ENCODE results near the gene MYOCD.

DNA sequence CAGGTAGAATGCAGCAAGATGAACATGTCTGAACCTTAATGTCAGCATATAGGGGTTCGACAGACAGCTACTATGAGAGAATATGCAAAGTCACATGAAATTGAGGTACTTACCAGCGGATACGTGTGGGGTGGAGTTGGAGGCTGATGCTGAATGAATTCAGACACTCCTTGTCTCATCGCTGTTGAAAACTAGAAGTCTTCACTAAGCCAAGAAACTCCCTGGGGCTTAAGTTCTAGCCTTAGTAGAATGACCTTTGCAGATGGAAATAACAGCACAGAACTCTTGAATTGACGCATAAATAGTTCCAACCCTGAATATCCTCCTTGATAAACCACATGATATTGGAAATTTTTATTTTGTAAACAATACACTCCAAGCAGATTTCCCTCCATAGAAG, 32.9 kb upstream of the MYOCD start:
- TF ChIP-seq, protein P1, sequence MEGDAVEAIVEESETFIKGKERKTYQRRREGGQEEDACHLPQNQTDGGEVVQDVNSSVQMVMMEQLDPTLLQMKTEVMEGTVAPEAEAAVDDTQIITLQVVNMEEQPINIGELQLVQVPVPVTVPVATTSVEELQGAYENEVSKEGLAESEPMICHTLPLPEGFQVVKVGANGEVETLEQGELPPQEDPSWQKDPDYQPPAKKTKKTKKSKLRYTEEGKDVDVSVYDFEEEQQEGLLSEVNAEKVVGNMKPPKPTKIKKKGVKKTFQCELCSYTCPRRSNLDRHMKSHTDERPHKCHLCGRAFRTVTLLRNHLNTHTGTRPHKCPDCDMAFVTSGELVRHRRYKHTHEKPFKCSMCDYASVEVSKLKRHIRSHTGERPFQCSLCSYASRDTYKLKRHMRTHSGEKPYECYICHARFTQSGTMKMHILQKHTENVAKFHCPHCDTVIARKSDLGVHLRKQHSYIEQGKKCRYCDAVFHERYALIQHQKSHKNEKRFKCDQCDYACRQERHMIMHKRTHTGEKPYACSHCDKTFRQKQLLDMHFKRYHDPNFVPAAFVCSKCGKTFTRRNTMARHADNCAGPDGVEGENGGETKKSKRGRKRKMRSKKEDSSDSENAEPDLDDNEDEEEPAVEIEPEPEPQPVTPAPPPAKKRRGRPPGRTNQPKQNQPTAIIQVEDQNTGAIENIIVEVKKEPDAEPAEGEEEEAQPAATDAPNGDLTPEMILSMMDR (IDR thresholded peaks at IDR 0.05), result no peak
- TF ChIP-seq POLR2AphosphoS5 (IDR thresholded peaks at IDR 0.05), result no peak
- TF ChIP-seq EP300 (IDR thresholded peaks at IDR 0.05), result no peak
- no peak for TF ChIP-seq POLR2A (IDR thresholded peaks at IDR 0.05)

All from stomach (tissue), 4 donors.